Tibial nerve (tissue), 3 donors: Measurements from ENCODE around the gene TBC1D16.

Experiments used
- CTCF ChIP-seq, 5 experiments: fragments of 200-600 bp in 3 of 5; fragments of 450-650 bp in 2 of 5; sonication (generic) in 3 of 5; IDR thresholded peaks; one replicate each; pipeline ENCODE4 v1.5.1; 2016 to 2019; ENCODE audit warnings: antibody characterized with exemption in 5 of 5, mild to moderate bottlenecking in 3 of 5, moderate library complexity in 2 of 5
- POLR2A ChIP-seq, 2 donors: fragments of 450-650 bp; IDR thresholded peaks; one replicate each; pipeline ENCODE4 v1.6.1; 2017; ENCODE audit warnings: antibody characterized with exemption in 2 of 2, mild to moderate bottlenecking in 2 of 2, moderate library complexity in 2 of 2

GRCh38 chr17:79901131-79901530 is 134.5 kb downstream of the TBC1D16 start:
- TF ChIP-seq CTCF (IDR thresholded peaks at IDR 0.05) (no peak), POLR2A (IDR thresholded peaks at IDR 0.05) (no peak)
